COLO668 (cell line): ENCODE measurements around the gene DNAAF5.
"Not testable (repeated sequence)": the region's sequence is repeated elsewhere in the genome, so short reads cannot be mapped to it uniquely, and the experiment has no call there.

ENCODE experiments used
- DNase-seq: peaks from one replicate; lab custom pipeline; 2025; ENCODE audit not compliant: unreplicated experiment; lab: John Stamatoyannopoulos, UW

DNAAF5 gene

GRCh38 chr7:745431-746154, 19.1 kb downstream of the DNAAF5 start:
- DNase-seq = no peak

- no peak for DNase-seq
Observed at GRCh38 chr7:746155-747061, 19.9 kb downstream of the DNAAF5 start.

- DNase-seq = no peak
Observed at GRCh38 chr7:747186-747585, 20.7 kb downstream of the DNAAF5 start.

- DNase-seq = no peak
Observed at GRCh38 chr7:748446-748845, 21.9 kb downstream of the DNAAF5 start.

GRCh38 chr7:749140-749551, 22.6 kb downstream of the DNAAF5 start:
- no peak for DNase-seq

- DNase-seq = no peak
Observed at GRCh38 chr7:750111-750905, 23.8 kb downstream of the DNAAF5 start.

DNA sequence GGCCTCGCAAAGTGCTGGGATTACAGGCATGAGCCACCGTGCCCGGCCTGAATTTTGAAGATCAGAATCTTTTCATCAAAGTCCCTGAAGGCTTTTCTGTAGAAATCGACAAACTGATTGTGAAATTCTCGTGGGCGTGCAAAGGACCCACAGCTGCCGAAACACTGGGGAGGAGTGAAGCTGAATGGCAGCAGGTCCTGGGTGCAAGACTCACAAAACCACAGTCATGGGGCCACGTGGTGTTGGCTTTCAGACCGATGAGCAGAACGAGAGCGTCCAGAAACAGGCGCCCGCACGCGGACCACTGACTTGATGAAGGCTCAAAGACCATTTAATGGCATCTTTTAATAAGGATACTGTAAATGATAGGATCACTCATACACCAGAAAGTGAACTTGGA, 25.3 kb downstream of the DNAAF5 start:
- no peak for DNase-seq

- DNase-seq = not testable (repeated sequence)
Observed at GRCh38 chr7:752256-752655, 25.8 kb downstream of the DNAAF5 start.

DNA sequence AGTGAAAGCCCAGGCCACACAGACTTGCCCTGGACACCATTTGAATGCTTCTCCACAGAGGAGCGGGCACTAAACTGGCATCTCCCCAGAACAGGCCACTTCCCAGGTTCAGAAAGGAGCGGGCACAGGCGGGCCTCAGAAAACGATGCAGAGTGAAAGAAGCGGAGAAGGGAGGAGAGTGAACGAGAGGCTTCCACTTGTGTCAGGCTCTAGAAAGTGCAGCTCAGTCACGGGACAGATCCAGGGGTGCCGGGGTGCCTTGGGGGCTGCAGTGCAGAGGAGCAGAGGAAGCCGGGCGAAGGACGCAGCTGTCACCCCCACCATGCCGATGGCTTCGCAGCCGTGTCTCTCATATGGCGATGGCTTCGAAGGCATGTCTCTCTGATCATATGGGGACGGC, 26.7 kb downstream of the DNAAF5 start:
- no peak for DNase-seq

- DNase-seq = no peak
Observed at GRCh38 chr7:754531-755412, 28.3 kb downstream of the DNAAF5 start.

- DNase-seq = no peak
Observed at GRCh38 chr7:755413-755805, 28.9 kb downstream of the DNAAF5 start.

GRCh38 chr7:756231-756927, 29.9 kb downstream of the DNAAF5 start:
- DNase-seq = no peak

GRCh38 chr7:756928-757560, 30.5 kb downstream of the DNAAF5 start:
- no peak for DNase-seq

DNA sequence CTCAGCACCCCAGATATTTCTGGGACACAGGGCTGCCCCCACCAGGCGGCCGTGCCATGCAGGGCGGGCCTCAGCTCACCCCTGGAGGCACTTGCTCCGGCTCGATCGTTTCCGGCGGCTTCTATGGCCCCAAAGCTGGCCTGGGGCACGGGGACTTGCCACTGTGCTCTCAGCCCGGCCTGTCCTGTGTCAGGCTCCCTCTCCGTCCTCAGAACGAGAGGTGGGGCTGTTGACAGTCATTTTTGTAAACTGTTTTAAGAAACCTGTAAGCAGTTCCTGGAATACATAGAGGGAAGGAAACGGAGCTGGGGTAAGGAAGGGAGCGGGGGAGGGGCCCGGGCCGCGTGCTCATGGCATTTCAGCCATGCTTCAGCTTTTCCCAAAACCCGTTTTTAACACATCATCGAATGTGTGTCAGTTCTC, 31.3 kb downstream of the DNAAF5 start:
- DNase-seq = no peak

DNA sequence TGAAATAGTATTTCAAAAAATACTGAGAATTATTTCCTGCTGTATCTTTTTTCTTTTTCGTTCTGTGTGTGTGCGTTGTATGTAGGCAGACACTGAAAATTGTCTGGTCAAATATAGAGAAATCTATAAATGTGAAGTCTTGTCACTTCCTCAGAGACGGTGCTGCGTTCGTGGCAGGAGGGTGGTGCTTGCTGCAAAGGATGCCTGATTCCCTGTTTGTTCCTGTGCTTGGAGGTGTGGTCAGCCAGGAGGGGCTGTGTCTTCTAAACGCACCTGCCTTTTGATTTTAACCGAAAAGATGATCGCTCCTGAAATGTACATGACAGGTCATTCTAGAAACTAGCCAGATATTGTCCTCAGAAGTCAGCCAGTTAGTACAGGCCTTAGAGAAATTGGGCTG, 33.1 kb downstream of the DNAAF5 start:
- DNase-seq = no peak

- no peak for DNase-seq
Observed at GRCh38 chr7:760006-760405, 33.5 kb downstream of the DNAAF5 start.

- DNase-seq = no peak
Observed at GRCh38 chr7:761101-761500, 34.6 kb downstream of the DNAAF5 start.

DNA sequence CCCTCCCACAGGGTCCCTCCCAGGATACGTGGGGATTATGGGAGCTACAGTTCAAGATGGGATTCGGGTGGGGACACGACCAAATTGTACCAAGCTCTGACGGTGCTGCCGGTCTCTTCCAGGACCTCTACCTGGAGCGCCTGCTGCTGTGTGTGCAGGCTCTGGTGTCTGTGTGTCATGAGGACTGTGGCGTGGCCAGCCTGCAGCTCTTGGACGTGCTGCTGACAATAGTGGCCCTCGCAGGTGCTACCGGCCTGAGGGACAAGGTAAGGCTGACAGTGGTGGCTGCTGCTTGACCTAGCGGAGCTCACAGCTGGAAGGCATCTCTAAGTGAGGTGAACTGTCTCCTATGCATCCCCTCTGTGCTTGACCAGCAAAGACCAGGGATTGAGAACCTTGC, 35.1 kb downstream of the DNAAF5 start:
- DNase-seq = no peak

DNA sequence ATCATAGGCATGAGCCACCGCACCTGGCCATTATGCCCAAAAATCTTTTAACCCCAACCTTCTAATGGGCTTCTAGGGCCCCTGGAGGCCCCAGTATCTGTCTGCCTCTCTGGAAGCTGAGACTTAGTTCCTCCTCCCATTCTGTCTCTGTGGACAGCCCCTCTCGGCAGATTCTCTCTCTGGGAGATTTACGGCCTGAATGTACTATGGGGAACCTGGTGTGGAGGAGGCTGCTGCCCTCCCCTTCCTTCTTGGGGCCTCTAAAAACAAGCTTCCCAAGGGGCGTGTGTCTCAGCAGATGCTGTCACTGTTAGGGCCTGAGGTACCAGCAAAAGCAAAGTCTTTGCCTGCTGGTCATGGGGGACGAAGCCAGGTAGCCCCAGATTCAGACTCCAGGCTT, 36.4 kb downstream of the DNAAF5 start:
- no peak for DNase-seq
